ENCODE measurements around the gene OR7G2. TPM values are rescaled to one million over a fixed set of nuclear protein-coding genes. Genes with fewer than 3 reads are reported as not detected.

Gene OR7G2
- total and polyA plus RNA-seq, 2 donors (not counting 3 experiments of a cell fraction or from before 2014, with no cell fraction given), result not detected

- no peak overlapping the region for H3K4me2 ChIP-seq (ENCODE audit: insufficient read depth, low read length)
- intact Hi-C loops (cut with micrococcal nuclease) (no loop called here), dilution Hi-C loops (cut with MboI; ENCODE audit: extremely low pct_ligation_motif_present, low sequenced_read_pairs) (no loop called here)
- CTCF ChIA-PET, result no interaction called here
- H3K9ac ChIP-seq (replicated peaks; ENCODE audit: extremely low read depth, insufficient read depth, low read length), result no peak overlapping the region
- no peaks in the 10 kb centered on the region for H3K4me1 ChIP-seq (ENCODE audit: control insufficient read depth, extremely low read depth, insufficient read depth, low read length)
- no peaks in the 10 kb centered on the region for H3K27me3 ChIP-seq (ENCODE audit: control insufficient read depth in 2 of 2, insufficient read depth in 2 of 2, low read length in 2 of 2)
- no peaks in the 10 kb centered on the region for H4K20me1 ChIP-seq (replicated peaks; ENCODE audit: control insufficient read depth, extremely low read depth, insufficient read depth, low read length)
- H3K27ac ChIP-seq (ENCODE audit: insufficient read depth, low read depth, low read length), result no peak overlapping the region
- no peak overlapping the region for H3K4me3 ChIP-seq (replicated peaks in 1 of 3; ENCODE audit: insufficient read depth in 1 of 3, low read depth in 1 of 3, low read length in 3 of 3)
- no peak overlapping the region for H2AFZ ChIP-seq (ENCODE audit: low read depth, low read length)
- no peaks in the 10 kb centered on the region for H3K9me3 ChIP-seq (replicated peaks; ENCODE audit: control insufficient read depth, insufficient read depth, low read length)
- H3K79me2 ChIP-seq (ENCODE audit: control insufficient read depth, insufficient read depth, low read length), result no peaks in the 10 kb centered on the region
- BruUV-seq (replicated peaks), result no TSS peak
- no peaks in the 10 kb centered on the region for H3K9me1 ChIP-seq (replicated peaks; ENCODE audit: control insufficient read depth, extremely low read depth, insufficient read depth, low read length)
- TF ChIP-seq, protein P1, sequence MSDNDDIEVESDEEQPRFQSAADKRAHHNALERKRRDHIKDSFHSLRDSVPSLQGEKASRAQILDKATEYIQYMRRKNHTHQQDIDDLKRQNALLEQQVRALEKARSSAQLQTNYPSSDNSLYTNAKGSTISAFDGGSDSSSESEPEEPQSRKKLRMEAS (IDR thresholded peaks at IDR 0.05; ENCODE audit: insufficient read depth, insufficient read length), result no peak
- TF ChIP-seq MYC (IDR thresholded peaks at IDR 0.05; ENCODE audit: low read depth, low read length), result no peak
- TF ChIP-seq POLR2AphosphoS5 (IDR thresholded peaks at IDR 0.05; ENCODE audit: insufficient read depth, low read depth, low read length), result no peak
- TF ChIP-seq JUN (IDR thresholded peaks at IDR 0.05; ENCODE audit: borderline replicate concordance, insufficient read depth, insufficient read length, low read depth), result no peak
- no peak for TF ChIP-seq GATA2 (IDR thresholded peaks at IDR 0.05; ENCODE audit: insufficient read depth, insufficient read length, low read depth, low read length)
- no peak for TF ChIP-seq FOS (IDR thresholded peaks at IDR 0.05; ENCODE audit: borderline replicate concordance, insufficient read depth, low read length)
- TF ChIP-seq, protein P2, sequence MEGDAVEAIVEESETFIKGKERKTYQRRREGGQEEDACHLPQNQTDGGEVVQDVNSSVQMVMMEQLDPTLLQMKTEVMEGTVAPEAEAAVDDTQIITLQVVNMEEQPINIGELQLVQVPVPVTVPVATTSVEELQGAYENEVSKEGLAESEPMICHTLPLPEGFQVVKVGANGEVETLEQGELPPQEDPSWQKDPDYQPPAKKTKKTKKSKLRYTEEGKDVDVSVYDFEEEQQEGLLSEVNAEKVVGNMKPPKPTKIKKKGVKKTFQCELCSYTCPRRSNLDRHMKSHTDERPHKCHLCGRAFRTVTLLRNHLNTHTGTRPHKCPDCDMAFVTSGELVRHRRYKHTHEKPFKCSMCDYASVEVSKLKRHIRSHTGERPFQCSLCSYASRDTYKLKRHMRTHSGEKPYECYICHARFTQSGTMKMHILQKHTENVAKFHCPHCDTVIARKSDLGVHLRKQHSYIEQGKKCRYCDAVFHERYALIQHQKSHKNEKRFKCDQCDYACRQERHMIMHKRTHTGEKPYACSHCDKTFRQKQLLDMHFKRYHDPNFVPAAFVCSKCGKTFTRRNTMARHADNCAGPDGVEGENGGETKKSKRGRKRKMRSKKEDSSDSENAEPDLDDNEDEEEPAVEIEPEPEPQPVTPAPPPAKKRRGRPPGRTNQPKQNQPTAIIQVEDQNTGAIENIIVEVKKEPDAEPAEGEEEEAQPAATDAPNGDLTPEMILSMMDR (IDR thresholded peaks at IDR 0.05; ENCODE audit: extremely low read depth in 1 of 2, insufficient read depth in 1 of 2, low read depth in 1 of 2, low read length in 2 of 2), result no peak
- TF ChIP-seq POLR2A (IDR thresholded peaks at IDR 0.05; ENCODE audit: low read depth, low read length), result no peak
- TF ChIP-seq EZH2 (IDR thresholded peaks at IDR 0.05; ENCODE audit: borderline replicate concordance, low read depth, low read length, severe bottlenecking), result no peak
- DNase-seq (ENCODE audit: low read depth, low spot score) (no peak), FAIRE-seq (no peak)
- no peaks in the 10 kb centered on the region for H3K36me3 ChIP-seq (ENCODE audit: control insufficient read depth in 2 of 2, extremely low read depth in 1 of 2, insufficient read depth in 2 of 2, low read length in 2 of 2)
- POLR2A ChIA-PET, result no interaction called here
Measured at GRCh38 chr19:9054765-9055164, 52.5 kb downstream of the OR7G2 start.
